Coronary artery (tissue), 2 donors: Measurements from ENCODE around the gene MCF2L2.

Experiments used
- DNase-seq: peaks from one replicate; pipeline ENCODE4 v3.0.0-alpha.2; 2017; ENCODE audit warnings: low spot score
- H3K27ac ChIP-seq, 2 donors: fragments of 200-600 bp; sonication (generic); one replicate each; pipeline ENCODE4 v1.5.1; 2016 to 2019
- H3K4me3 ChIP-seq: fragments of 200-600 bp; sonication (generic); 2 replicates; pipeline ENCODE4 v1.5.1; 2016; ENCODE audit warnings: mild to moderate bottlenecking, moderate library complexity
- CTCF ChIP-seq: fragments of 200-600 bp; sonication (generic); IDR thresholded peaks from one replicate; pipeline ENCODE4 v1.5.1; 2019; ENCODE audit warnings: antibody characterized with exemption

Gene MCF2L2

DNA sequence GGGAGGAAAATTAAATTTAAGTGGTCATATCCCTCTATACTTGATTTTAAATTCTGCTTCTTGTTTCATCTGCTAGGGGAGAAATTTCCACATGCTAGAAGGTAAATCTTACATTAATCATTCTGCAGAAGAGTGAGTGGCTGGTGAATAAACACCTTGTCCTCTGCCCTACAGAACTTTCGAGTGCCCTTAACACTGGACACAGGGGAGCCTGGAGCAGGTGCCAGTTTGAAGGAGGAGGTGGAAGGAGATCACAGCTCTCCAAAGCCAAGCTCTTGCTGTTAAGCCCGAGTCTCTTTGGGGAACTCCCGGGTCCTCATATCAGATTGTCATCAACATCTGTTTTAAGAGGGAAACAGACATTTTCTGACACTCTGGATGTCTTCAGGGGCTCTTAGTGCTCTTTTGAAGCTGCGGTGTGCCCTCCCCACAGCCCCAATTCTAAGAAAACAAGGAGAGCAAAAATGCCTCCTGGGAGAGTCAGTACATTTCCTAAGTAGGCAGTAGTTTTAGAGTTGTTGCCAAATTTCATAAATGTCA is 297.2 kb downstream of the MCF2L2 start:
- Histone ChIP-seq H3K27ac (no peak overlapping the region), H3K4me3 (no peak overlapping the region)
- no peak for DNase-seq
- no peak for TF ChIP-seq CTCF

GRCh38 chr3:183129243-183129642 is 299.2 kb downstream of the MCF2L2 start:
- DNase-seq = no peak
- no peak overlapping the region for H3K27ac ChIP-seq
- no peak overlapping the region for H3K4me3 ChIP-seq
- no peak for TF ChIP-seq CTCF

DNA sequence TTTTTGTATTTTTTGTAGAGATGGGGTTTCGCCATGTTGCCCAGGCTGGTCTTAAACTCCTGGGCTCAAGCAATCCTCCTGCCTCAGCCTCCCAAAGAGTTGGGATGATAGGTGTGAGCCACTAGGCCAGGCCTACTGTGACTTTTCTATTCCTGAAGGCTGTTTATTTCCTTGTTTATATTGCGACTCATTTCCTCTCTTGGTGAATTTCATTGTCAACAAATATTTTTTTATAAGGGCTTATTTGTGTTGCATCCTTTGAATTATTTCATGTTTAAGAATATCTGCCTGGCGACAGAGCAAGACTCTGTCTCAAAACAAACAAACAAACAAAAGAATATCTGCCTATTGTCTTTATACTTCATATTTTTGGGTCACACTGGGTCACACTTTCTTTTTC is 299.7 kb downstream of the MCF2L2 start:
- Histone ChIP-seq H3K4me3 (no peak overlapping the region), H3K27ac (no peak overlapping the region)
- no peak for DNase-seq
- TF ChIP-seq CTCF = no peak
